ELR (cell line): Measurements from ENCODE around the gene RXRA.
"Not testable (repeated sequence)": the region's sequence is repeated elsewhere in the genome, so short reads cannot be mapped to it uniquely, and the experiment has no call there.

Experiments
- DNase-seq: peaks from one replicate; pipeline ENCODE4 v3.0.0-alpha.2; 2015; ENCODE audit warnings: low read depth

RXRA gene

DNA sequence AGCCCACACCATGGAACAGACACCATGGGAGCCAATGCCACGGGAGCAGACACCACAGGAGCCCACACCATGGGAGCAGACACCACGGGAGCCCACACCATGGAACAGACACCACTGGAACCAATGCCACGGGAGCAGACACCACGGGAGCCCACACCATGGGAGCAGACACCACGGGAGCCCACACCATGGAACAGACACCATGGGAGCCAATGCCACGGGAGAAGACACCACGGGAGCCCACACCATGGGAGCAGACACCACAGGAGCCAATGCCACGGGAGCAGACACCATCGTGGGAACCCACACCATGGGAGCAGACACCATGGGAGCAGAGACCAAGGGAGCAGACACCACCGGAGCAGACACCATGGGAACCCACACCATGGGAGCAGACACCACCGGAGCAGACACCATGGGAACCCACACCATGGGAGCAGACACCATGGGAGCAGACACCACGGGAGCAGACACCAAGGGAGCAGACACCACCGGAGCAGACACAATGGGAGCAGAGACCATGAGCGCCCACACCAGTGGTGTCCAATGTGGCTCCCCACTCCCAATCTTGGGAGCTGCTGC lies 17.5 kb upstream of the RXRA start:
- DNase-seq: not testable (repeated sequence)

DNA sequence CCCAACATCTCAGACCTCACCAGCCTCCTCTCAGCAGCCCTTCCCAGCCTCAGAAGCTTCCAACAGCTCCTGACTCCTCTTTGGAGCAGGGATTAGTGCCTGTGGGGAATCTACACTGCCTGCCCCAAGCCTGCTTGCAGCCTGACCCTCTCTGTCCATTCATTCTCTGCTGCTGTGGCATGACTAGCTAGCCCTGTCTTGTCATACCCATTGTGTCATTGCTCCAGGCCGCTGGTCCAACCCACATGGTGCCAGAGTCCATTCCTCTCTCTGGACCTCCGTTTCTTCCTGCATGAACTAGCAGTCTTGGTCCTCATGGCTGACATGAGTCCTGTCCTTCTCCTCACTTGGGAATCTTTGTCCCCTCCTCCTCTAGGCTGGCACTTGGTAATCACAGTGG lies 12.8 kb upstream of the RXRA start:
- no peak for DNase-seq

DNA sequence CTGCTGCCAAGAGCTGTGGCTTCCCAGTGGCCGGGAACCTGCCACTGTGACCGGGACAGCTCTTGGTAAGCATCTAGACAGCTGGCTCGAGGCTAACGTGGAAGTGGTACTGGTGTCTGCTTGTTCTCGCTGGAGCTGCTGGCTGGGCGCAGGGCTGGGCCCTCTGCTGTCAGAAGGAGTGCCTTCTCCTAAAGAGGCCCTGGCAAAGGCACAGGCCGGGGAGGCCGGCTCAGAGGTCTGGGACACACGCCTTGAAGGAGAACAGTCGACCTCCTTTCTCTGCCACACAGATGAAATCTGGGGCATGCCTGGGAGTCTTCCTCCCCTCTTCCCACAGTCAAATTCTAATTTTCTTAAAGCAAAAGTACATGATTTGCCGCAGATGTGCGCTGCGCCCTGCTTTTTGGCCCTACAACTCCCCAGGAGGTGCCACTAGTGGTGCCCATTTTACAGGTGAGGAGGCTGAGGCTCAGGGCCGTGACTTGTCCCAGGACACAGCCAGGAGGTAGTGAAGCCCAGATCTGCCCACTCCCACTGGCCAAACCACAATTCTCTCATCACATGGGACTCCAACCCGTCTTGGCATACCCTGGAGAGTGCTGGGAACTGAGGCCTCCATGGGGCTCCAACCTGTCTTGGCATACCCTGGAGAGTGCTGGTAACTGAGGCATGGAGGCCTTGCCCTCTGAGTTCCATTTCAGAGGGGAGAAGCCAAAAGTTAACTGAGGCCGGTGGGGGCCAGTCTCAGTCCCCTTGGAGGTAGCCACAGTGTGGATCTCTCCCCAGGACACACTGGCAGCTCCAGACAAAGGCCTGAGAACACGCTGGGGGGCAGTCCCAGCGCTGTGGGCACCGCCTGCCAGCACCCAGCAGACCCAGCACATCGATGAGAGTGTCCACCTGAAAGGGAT lies 12.0 kb upstream of the RXRA start:
- no peak for DNase-seq

DNA sequence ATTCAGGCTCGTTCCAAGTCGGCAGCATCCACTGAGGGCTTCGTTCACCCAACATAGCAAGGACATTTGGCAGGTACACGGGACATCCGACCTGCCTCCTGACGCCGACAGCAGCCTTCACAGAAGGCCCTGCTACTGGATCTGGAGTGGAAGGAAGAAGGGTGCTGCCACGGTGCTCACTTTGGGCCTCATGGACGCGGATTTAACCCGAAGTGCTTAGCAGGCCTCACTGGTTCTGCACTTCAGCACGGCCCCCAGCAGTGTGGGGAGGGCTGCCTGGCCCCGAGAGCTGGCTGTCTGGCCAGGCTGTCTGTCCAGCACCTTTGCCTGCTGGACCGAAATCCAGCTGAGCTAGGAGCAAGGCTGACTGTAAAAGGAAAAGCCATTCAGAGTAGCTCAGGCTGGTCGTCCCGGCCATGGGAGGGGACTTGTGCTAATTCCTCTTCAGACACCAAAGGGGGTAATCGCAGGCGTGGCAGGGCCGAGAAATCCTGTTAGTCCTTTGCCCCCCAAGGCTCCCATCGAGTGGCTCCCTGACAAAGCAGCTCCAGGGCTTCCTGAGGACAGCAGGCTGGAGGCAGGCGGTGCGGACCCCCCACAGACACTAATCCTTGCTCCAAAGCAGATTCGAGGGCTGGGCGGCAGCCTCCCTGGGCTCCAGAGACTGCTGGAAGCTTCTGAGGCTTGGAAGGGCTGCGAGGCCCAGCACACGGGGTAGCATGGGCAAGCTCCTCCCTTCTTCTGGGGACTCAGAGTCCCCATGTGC lies 11.1 kb upstream of the RXRA start:
- DNase-seq: no peak

DNA sequence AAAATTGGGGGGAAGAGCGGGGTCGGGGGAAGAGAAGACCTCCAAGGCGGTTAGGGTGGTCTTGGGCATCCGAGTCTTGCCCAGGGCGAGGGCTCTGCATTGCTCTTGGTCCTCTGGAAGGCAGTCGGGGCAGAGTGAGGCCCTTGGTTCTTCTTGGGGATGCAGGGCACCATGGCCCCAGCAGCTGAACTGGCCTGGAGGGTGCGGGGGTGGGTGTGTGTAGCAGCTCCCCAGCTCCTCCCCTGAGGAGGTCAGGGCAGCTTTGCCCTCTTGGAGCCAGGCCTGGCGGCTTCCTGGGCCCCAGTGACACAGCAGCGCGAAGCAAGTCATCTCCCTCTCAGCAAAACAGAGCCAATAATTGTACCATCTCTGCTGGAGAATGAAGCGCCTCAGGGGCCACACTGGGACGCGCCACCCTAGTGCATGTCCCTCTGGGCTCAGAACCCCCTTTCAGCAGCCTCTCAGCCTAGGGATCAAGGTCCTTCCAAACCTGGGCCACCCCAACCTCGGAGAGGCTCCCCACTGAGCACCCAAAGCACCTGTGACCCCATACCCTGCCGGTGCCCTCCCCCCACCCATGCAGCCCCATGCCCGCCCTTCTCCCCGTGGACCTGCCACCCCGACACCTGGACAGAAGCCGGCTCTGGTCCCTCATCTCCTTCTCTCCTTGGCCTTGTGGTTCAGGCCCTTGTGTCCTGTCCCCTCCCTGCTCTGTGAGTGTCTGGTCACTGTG lies 10.4 kb upstream of the RXRA start:
- DNase-seq: no peak

DNA sequence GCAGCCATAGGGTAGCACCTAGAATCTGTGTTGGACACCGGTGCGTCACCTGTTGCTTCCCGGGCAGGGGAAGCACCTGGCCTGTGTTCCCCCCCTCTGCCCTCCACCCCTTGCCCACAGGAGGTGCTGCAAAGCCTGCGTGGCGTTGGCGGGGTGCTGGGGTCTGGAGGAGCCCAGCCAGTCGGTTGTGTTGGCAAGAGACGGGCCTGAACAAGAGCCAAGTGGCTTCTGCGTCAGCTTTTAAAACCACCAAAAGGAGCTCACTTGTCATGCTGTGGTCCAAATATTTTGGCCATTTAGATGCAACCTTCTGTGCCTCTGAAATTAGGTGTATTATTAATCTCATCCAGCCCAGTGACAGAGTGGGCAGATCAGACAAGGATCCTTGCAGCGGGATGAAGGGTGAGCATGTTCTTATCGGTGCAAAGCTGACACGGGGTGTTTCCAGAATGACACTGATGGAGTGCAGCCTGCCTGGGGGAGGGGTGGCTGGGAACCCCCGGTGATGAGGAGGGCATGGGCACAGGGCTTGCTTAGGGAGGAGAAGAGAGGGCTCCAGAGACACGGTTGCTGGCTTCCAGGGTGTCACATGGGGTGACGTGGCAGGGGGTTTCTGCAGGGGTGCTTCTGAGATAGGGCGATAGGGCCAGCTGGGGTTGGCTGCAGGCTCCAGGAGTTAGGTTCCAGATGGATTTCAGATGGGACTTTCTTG lies 9.7 kb upstream of the RXRA start:
- no peak for DNase-seq

DNA sequence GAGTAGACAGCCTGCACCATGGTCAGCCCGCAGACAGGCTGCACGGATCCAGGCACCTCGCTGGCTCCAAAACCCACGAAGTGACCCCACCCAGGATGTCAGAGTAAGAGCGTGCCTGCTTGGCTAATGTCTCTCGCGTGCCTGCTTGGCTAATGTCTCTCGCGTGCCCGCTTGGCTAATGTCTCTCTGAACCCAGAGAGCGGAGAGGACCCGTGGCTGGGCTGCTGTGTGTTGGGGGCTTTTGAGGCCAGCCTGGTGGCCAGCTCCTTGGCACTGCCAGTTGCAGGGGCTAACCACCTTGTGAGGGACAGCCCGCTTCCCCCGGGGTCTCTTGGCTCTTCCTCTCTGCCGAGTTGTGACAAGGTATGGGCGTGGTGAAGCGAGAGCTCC lies 8.9 kb upstream of the RXRA start:
- DNase-seq: no peak

DNA sequence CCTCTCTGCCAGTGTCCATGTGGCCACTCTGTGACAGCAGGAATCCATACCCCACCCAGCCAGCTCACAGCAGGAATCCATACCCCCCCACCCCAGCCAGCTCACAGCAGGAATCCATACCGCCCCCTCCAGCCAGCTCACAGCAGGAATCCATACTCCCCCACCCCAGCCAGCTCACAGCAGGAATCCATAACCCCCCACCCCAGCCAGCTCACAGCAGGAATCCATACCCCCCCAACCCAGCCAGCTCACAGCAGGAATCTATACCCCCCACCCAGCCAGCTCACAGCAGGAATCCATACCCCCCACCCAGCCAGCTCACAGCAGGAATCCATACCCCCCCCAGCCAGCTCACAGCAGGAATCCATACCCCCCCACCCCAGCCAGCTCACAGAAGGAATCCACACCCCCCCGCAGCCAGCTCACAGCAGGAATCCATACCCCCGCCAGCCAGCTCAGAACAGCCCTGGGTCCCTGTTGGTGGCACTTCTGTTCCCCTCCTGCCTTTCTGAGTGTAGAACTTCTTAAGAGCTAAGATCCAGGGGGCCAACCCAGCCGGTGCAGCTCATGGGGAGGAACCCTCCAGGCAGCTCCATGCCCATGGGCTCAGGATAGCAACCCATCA lies 8.4 kb upstream of the RXRA start:
- no peak for DNase-seq

DNA sequence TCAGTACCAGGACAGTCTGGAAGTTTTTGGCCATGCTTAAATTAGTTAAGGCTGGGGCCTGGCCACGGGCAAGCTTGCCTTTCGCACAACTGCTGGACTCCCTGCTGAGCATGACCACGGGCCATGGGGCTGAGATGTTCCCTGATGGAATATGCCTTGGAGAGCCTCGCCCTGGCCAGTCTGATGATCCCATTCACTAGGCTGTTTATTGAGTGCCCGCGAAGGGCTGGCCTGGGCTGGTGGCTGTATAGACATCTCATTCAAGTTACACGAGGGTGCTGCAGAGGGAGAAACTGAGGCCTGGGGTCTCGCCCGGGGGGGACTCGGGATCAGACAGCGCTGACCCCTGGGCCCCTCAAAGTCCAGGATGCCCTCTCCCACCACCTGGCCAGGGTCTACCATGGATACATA lies 7.8 kb upstream of the RXRA start:
- no peak for DNase-seq

DNA sequence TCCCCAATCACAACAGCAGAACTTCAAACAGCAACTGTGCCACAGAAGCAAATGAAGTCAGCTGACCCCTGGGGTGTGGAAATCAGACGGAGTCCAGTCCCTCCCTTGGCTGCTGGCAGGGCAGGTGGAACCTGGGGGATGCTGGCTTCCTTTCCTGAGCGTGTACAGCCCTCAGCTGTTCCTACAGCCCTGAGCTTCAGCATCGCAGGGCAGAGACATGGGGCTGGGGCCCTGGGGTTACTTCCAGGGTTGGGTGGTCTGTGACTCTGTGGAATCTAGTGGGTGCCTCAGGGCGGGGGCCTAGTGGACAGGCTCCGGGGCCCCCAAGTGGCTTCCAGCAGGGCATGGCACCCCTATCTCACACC lies 7.3 kb upstream of the RXRA start:
- no peak for DNase-seq

DNA sequence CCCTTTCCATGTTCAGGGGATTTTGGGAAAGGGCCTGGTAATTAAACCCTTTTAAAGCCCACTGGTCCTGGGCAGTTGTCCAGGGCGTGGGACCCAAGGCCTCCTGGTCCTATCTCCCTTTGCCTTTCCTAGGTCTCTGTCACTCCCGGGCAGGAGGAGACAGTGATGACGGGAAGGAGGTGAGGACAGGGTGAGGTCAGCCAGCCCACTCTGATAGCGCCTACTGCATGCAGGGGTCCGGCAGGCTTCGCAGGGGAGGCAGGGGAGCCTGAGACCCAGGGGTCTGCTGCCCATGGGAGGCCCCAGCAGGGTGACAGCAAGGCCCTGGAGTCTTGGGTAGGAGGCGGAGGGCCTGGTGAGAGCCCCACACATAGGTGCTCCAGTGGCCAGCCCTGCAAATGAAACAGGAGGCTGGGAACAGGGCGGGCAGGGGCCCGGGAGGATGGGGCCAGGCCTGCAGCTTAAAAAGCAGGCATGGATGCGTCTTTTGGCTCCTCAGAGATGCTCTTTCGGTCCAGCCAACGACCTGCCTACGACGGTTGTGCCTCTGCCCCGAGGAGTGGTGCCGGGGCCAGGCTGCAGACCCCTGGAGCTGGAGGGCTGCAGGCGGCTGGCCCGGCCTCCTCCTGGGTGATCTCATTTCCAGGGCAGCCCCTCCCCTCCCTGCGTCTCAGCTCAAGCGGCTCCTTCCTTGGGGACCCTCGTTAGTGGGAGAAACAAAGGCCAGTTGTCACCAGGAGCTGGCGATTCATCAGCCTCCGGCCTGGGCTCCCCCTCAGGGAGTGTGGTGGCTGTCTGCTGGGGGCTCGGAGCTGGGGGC lies 6.7 kb upstream of the RXRA start:
- no peak for DNase-seq

DNA sequence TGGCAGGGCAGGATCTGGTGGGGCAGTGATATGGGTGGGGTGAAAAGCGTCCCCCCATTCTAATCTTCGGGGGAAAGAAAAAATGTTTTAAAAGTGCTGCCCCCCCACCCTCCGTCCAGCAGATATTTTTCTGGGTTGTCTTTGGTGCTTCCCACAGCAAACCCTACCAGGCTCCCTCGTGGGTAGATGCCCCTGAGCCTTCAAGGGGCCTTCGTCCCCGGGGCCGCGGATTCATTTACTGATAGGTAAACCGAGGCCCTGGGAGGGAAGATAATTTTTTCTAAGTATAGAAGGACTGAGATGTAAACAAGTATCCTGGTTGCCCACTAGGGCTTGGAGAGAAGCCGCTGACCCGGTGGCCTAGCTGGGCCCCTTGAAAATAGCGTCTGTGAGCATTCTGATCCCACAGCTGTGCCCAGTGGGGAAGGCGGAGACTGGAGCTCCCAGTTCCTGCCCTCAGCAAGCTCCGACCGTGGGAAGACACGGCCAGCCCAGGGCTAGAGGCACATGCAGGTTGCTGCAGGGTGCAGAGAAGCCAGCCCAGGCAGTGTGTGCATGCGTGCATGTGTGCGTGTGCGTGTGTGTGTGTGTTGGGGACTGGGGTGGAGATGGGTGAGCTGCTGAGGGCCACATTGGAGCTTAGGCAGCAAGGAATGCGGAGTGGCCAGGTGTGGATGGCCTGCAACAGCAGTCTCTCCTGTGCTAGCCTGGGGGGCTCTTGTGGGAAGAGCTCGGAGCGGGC lies 6.0 kb upstream of the RXRA start:
- no peak for DNase-seq

DNA sequence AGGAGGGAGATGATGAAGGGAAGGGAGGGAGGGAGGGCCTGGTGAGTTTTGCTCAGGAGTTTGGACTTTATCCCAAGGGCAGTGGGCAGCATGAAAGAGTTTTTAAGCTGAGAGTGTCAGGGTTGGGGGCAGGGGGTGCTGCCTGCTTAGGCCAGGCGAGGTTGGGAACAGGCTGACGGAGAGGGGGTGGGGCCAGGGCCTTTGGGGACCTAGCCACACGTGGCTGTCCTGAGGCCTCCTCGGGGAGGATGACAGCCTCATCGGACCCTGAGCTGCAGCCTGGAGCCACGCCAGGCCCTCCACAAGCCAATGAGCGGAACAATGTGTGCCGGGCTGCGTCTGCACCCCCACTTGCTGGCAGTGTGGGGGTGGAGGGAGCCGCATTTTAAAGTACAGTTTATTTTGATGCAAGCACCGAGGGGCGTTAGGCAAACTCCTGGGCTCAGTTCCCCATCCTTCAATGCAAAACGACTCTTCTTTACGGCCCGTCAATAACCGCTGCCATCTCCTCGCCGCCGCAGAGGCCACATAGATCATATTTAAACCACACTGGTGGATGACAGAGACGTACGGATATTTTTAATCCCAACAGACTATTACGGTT lies 5.3 kb upstream of the RXRA start:
- DNase-seq: no peak

DNA sequence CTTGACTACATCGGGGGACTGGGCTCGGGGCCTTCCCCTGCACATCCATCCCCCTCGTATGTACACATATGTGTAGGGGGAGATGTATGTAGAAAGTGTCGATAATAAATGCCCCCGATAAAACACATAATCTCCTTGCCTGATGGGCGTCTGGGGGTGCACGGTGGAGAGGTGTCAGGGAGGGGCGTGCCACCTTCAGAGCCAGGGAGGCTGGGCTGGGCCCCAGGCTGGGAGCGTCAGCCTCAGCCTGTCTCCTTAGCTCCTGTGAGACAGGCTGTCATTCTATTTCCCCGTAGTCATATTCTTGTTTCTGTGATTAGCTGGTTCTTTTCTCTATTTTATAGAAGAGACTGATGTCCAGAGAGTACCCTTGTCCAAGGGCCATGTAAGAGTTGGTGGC lies 4.7 kb upstream of the RXRA start:
- DNase-seq: no peak

DNA sequence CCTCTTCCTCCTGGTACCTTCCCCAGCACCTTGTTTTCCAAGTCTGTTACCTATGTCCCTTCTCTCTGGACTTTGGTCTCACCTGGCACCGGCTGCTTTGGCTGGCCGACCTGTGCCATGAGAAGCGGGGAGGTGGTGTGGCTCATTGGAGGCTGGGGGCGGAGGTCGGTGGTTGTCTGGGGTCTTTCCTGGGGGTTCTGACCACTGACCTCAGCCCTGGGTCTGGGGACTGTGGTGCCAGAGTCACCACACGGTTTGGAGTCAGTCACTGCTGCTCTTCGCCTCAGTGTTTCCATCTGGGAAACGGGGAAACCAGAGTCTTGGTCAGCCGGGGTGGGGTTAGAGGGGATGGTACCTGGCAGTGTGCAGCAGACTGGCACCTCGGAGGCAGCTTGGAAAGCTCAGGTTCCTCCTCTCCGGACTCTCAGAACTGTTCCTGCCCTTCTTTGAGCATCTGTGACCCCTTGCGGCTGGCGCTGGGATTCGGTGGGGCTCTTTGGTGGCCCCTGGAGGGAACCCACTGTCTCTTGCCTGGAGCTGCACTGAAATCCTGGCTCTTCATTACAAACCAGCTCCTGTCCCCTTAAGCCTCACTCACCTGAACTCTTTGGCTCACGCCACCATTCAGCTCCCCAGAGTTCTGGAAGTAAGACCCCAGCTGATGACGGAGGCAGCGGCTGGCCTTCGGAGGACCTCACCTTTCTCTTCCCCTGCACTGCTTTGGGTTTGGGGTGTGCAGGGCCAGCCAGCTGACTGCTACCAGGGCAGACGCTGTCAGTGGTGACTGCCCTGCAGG lies 4.1 kb upstream of the RXRA start:
- no peak for DNase-seq

DNA sequence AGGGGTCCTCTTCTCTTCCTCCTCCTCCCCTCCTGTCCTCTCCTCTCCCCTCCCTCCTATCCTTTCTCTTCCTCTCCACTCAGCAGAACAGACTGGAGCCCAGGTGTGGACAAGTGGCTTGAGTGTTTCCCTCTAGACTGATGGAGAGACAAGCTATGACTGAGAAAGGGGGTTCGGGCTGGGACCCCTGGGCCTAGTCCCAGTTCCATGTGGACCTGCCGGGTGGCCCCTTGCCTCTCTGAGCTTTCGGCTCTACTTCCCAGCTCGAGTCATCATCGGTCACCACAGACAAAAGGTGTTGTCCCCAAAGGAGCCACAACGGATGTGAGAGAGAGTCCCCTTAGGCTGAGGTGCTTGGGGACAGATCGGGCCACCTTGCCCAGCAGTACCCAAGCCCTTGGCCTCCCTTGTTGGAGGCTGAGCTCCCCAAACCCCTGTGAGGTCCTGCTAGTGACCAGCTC lies 3.4 kb upstream of the RXRA start:
- no peak for DNase-seq

DNA sequence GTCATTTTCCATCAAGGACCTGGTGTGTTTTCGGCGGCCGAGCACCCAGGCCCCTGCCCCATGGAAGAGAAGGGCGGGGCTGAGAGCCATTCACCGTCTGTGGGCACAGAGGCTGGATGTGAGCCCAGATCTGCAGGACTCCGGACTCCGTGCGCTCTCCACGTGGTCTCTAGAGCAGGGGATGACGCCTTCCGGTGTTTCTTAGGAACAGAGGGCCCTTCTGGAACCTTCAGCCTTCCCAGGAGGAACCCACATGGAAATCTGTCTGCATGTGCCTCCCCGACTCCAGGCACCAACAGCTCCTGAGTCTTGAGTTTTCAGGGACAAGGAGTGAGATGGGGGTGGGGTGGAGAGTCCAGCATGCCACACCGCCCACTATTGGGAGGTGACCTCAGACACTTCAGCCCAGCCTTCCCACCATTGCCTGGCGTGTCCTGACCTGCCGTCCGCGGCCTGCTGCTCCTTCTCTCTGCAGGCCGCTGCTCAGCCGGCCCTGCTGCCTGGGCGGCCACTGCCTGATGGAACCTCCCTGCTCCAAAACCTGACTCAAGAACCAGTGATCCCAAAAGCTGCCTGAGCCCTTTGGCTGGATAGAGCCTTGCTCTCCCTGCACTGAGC lies 2.4 kb upstream of the RXRA start:
- no peak for DNase-seq
